HEK293 (cell line): ENCODE data around the gene HNF1B.

Experiments
- GFI1B ChIP-seq: fragments of 450-650 bp; formaldehyde crosslinking; IDR thresholded peaks from 2 replicates; pipeline ENCODE4 v1.5.1; 2016; ENCODE audit warnings: missing biosample characterization, missing genetic modification characterization
- HOXA7 ChIP-seq: sonication (generic); formaldehyde crosslinking; IDR thresholded peaks from 2 replicates; pipeline ENCODE4 v1.8.1; 2022; ENCODE audit warnings: missing genetic modification reagents, borderline replicate concordance
- SALL2 ChIP-seq: fragments of 450-650 bp; formaldehyde crosslinking; IDR thresholded peaks from 2 replicates; pipeline ENCODE4 v1.5.0; 2017; ENCODE audit warnings: missing biosample characterization, mild to moderate bottlenecking, missing genetic modification characterization, borderline replicate concordance
- YY1 ChIP-seq: fragments of 450-650 bp; formaldehyde crosslinking; IDR thresholded peaks from 2 replicates; pipeline ENCODE4 v1.5.1; 2018; ENCODE audit warnings: missing biosample characterization, missing genetic modification characterization
- ZFP41 ChIP-seq: fragments of 450-650 bp; formaldehyde crosslinking; IDR thresholded peaks from 2 replicates; pipeline ENCODE4 v1.5.1; 2016; ENCODE audit warnings: missing biosample characterization, missing genetic modification characterization, borderline replicate concordance
- ZNF121 ChIP-seq: fragments of 450-650 bp; formaldehyde crosslinking; IDR thresholded peaks from 2 replicates; pipeline ENCODE4 v1.5.1; 2016; ENCODE audit warnings: missing biosample characterization, missing genetic modification characterization
- ZNF501 ChIP-seq: fragments of 450-650 bp; formaldehyde crosslinking; IDR thresholded peaks from 2 replicates; pipeline ENCODE4 v1.5.1; 2016; ENCODE audit warnings: missing biosample characterization, missing genetic modification characterization
- ZNF549 ChIP-seq: fragments of 450-650 bp; IDR thresholded peaks from 2 replicates; pipeline ENCODE4 v1.5.1; 2018; ENCODE audit warnings: missing biosample characterization, missing genetic modification characterization, mild to moderate bottlenecking, inconsistent platforms, moderate library complexity
- ZNF623 ChIP-seq: fragments of 450-650 bp; formaldehyde crosslinking; IDR thresholded peaks from 2 replicates; pipeline ENCODE4 v1.5.1; 2016; ENCODE audit warnings: missing biosample characterization, missing genetic modification characterization
- ZNF658 ChIP-seq: fragments of 450-650 bp; formaldehyde crosslinking; IDR thresholded peaks from 2 replicates; pipeline ENCODE4; 2016; ENCODE audit warnings: missing biosample characterization, missing genetic modification characterization
- TF ChIP-seq, protein P1 (sequence below): fragments of 450-650 bp; formaldehyde crosslinking; IDR thresholded peaks from 2 replicates; pipeline ENCODE4 v1.5.1; 2016; ENCODE audit warnings: missing biosample characterization, missing genetic modification characterization
- TF ChIP-seq, protein P2 (sequence below): fragments of 450-650 bp; formaldehyde crosslinking; IDR thresholded peaks from 2 replicates; pipeline ENCODE4 v1.5.1; 2016; ENCODE audit warnings: missing biosample characterization, missing genetic modification characterization, low read depth
- TF ChIP-seq, protein P3 (sequence below): fragments of 450-650 bp; formaldehyde crosslinking; IDR thresholded peaks from 2 replicates; pipeline ENCODE4 v1.5.1; 2016; ENCODE audit warnings: missing biosample characterization, missing genetic modification characterization
- TF ChIP-seq, protein P4 (sequence below): sonication (generic); formaldehyde crosslinking; IDR thresholded peaks from 2 replicates; pipeline ENCODE4 v1.8.1; 2022; ENCODE audit warnings: mild to moderate bottlenecking, moderate library complexity, missing genetic modification reagents

DNA sequence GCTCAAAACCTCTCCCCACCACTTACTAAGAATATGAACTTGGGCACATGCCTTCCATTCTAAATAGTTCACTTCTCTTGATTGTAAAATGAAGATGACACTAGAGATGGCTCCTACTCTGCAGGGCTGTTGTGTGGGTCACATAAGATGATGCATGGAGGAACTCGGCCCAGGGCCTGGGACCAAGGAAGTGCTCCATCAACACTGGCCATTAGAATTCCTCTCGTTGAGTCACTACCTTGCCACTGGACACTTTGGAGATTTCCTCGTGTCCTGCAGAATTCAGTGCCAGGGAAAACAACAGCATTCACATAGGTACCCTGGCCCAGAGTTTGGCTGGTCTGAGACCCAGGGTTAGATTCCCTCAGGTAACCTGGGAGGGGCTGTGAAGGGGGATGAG is 18.6 kb downstream of the HNF1B start:
- TF ChIP-seq, protein P1, sequence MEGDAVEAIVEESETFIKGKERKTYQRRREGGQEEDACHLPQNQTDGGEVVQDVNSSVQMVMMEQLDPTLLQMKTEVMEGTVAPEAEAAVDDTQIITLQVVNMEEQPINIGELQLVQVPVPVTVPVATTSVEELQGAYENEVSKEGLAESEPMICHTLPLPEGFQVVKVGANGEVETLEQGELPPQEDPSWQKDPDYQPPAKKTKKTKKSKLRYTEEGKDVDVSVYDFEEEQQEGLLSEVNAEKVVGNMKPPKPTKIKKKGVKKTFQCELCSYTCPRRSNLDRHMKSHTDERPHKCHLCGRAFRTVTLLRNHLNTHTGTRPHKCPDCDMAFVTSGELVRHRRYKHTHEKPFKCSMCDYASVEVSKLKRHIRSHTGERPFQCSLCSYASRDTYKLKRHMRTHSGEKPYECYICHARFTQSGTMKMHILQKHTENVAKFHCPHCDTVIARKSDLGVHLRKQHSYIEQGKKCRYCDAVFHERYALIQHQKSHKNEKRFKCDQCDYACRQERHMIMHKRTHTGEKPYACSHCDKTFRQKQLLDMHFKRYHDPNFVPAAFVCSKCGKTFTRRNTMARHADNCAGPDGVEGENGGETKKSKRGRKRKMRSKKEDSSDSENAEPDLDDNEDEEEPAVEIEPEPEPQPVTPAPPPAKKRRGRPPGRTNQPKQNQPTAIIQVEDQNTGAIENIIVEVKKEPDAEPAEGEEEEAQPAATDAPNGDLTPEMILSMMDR, result no peak
- TF ChIP-seq, protein P2, sequence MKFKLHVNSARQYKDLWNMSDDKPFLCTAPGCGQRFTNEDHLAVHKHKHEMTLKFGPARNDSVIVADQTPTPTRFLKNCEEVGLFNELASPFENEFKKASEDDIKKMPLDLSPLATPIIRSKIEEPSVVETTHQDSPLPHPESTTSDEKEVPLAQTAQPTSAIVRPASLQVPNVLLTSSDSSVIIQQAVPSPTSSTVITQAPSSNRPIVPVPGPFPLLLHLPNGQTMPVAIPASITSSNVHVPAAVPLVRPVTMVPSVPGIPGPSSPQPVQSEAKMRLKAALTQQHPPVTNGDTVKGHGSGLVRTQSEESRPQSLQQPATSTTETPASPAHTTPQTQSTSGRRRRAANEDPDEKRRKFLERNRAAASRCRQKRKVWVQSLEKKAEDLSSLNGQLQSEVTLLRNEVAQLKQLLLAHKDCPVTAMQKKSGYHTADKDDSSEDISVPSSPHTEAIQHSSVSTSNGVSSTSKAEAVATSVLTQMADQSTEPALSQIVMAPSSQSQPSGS (tag by site-specific recombination), result no peak
- TF ChIP-seq SALL2 (tag by site-specific recombination) (no peak), HOXA7 (CRISPR knock-in tag) (no peak), ZFP41 (no peak), ZNF549 (tag by site-specific recombination) (no peak), ZNF121 (no peak), ZNF623 (tag by site-specific recombination) (no peak), YY1 (tag by site-specific recombination) (no peak), GFI1B (no peak), ZNF501 (tag by site-specific recombination) (no peak), ZNF658 (tag by site-specific recombination) (no peak)
- TF ChIP-seq, protein P3, sequence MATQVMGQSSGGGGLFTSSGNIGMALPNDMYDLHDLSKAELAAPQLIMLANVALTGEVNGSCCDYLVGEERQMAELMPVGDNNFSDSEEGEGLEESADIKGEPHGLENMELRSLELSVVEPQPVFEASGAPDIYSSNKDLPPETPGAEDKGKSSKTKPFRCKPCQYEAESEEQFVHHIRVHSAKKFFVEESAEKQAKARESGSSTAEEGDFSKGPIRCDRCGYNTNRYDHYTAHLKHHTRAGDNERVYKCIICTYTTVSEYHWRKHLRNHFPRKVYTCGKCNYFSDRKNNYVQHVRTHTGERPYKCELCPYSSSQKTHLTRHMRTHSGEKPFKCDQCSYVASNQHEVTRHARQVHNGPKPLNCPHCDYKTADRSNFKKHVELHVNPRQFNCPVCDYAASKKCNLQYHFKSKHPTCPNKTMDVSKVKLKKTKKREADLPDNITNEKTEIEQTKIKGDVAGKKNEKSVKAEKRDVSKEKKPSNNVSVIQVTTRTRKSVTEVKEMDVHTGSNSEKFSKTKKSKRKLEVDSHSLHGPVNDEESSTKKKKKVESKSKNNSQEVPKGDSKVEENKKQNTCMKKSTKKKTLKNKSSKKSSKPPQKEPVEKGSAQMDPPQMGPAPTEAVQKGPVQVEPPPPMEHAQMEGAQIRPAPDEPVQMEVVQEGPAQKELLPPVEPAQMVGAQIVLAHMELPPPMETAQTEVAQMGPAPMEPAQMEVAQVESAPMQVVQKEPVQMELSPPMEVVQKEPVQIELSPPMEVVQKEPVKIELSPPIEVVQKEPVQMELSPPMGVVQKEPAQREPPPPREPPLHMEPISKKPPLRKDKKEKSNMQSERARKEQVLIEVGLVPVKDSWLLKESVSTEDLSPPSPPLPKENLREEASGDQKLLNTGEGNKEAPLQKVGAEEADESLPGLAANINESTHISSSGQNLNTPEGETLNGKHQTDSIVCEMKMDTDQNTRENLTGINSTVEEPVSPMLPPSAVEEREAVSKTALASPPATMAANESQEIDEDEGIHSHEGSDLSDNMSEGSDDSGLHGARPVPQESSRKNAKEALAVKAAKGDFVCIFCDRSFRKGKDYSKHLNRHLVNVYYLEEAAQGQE (tag by site-specific recombination), result no peak
- TF ChIP-seq, protein P4, sequence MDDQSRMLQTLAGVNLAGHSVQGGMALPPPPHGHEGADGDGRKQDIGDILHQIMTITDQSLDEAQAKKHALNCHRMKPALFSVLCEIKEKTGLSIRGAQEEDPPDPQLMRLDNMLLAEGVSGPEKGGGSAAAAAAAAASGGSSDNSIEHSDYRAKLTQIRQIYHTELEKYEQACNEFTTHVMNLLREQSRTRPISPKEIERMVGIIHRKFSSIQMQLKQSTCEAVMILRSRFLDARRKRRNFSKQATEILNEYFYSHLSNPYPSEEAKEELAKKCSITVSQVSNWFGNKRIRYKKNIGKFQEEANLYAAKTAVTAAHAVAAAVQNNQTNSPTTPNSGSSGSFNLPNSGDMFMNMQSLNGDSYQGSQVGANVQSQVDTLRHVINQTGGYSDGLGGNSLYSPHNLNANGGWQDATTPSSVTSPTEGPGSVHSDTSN (CRISPR knock-in tag), result no peak
